HepG2 (cell line): ENCODE measurements around the gene FOXD4L1. TPM values are rescaled to one million over a fixed set of nuclear protein-coding genes. Genes with fewer than 3 reads are reported as not detected.
"Not testable (repeated sequence)": the region's sequence is repeated elsewhere in the genome, so short reads cannot be mapped to it uniquely, and the experiment has no call there.

ENCODE experiments used
- ATAC-seq: fragments of 200-7000 bp; cut with Tn5 transposase; 3 replicates; pipeline ENCODE4 v1.9.1; 2020; ENCODE audit warnings: mild to moderate bottlenecking, moderate library complexity
- BruUV-seq: library from RNA; stranded (reverse); fragments of 400-500 nt; replicated peaks from 2 replicates; lab custom pipeline; 2021; lab: Mats Ljungman, UMichigan
- CTCF ChIA-PET: fragments of 300-600 bp; formaldehyde crosslinking; extraction: SDS; loops from one replicate; lab custom pipeline; 2021; ENCODE audit warnings: low total read pairs, inconsistent platforms, low intra/inter-chr PET ratio; lab: Yijun Ruan, JAX
- POLR2A ChIA-PET: fragments of 350-600 bp; sonication (Branson Sonifier 250); formaldehyde crosslinking; loops from one replicate; lab custom pipeline; 2020; ENCODE audit warnings: antibody characterized with exemption, inconsistent platforms; lab: Yijun Ruan, JAX
- DNase-seq: peaks from one replicate; pipeline ENCODE4 v3.0.0-alpha.2; 2015; ENCODE audit warnings: low spot score
- FAIRE-seq: peaks from 3 replicates; lab custom pipeline; 2011; peaks lifted over from hg19 to GRCh38; lab: Jason Lieb, UNC
- H2AFZ ChIP-seq: one replicate; pipeline ENCODE4 v1.6.1; 2011; ENCODE audit warnings: low read length, inconsistent platforms
- H3K27ac ChIP-seq: fragments of 300-600 bp; 3 replicates; pipeline ENCODE4 v1.8.0; 2011; ENCODE audit warnings: mixed run types, mild to moderate bottlenecking, mixed read lengths, low read length, inconsistent platforms; ENCODE audit not compliant: insufficient read depth; ENCODE audit errors: extremely low read length
- H3K27me3 ChIP-seq, 2 experiments: fragments of 200-600 bp in 1 of 2; 2 replicates in 1 of 2; 3 replicates in 1 of 2; pipeline versions ENCODE4 v1.6.0 to v1.8.0; 2011; ENCODE audit warnings: low read length in 2 of 2, mild to moderate bottlenecking in 2 of 2, moderate library complexity in 2 of 2, inconsistent platforms in 1 of 2; ENCODE audit not compliant: insufficient read depth in 2 of 2, control insufficient read depth in 1 of 2
- H3K36me3 ChIP-seq, 2 experiments: fragments of 200-600 bp in 1 of 2; replicated peaks in 1 of 2; 2 replicates in 1 of 2; 3 replicates in 1 of 2; pipeline versions ENCODE4 v1.5.1 to v1.8.0; 2011; ENCODE audit warnings: low read length in 2 of 2, inconsistent platforms in 1 of 2; ENCODE audit not compliant: insufficient read depth in 2 of 2, control insufficient read depth in 1 of 2
- H3K4me1 ChIP-seq: 2 replicates; pipeline ENCODE4 v1.5.1; 2012; ENCODE audit warnings: low read length, inconsistent platforms; ENCODE audit not compliant: insufficient read depth
- H3K4me2 ChIP-seq: 2 replicates; pipeline ENCODE4 v1.6.0; 2011; ENCODE audit warnings: low read depth, low read length, inconsistent platforms
- H3K4me3 ChIP-seq, 3 experiments: fragments of 200-600 bp in 1 of 3; sonication (generic), shearing (Covaris generic) in 1 of 3; replicated peaks in 1 of 3; 2 replicates each; pipeline ENCODE4 v1.5.1; 2011 to 2016; ENCODE audit warnings: low read length in 3 of 3, inconsistent platforms in 2 of 3, low read depth in 2 of 3, mild to moderate bottlenecking in 2 of 3, control low read depth in 1 of 3, mixed read lengths in 1 of 3; ENCODE audit not compliant: insufficient read depth in 1 of 3
- H3K79me2 ChIP-seq: one replicate; pipeline ENCODE4 v1.6.1; 2011; ENCODE audit warnings: low read length, inconsistent platforms; ENCODE audit not compliant: insufficient read depth
- H3K9ac ChIP-seq: 2 replicates; pipeline ENCODE4 v1.6.0; 2011; ENCODE audit warnings: mild to moderate bottlenecking, low read depth, low read length, inconsistent platforms; ENCODE audit not compliant: insufficient read depth
- H3K9me3 ChIP-seq: 2 replicates; pipeline ENCODE4 v1.5.1; 2012; ENCODE audit warnings: mild to moderate bottlenecking, low read length
- H4K20me1 ChIP-seq: 2 replicates; pipeline ENCODE4 v1.6.0; 2011; ENCODE audit warnings: inconsistent platforms, mild to moderate bottlenecking, low read length, moderate library complexity; ENCODE audit not compliant: insufficient read depth
- WGBS: methylation state at CpG from one replicate; pipeline ENCODE4 v1.1.6; 2017; ENCODE audit warnings: low lambda C conversion rate; 5-methylcytosine and 5-hydroxymethylcytosine counted together
- in situ Hi-C: cut with HindIII; loops from 2 replicates; pipeline ENCODE4 v1.10.0; 2017; ENCODE audit warnings: low pct_unique_long_range_greater_than_20kb; ENCODE audit not compliant: extremely low pct_ligation_motif_present
- intact Hi-C: fragments of 100-400 bp; cut with micrococcal nuclease; formaldehyde crosslinking; loops from one replicate; pipeline ENCODE4 v1.10.0; 2022; ENCODE audit not compliant: unreplicated experiment
- polyA plus RNA-seq, 8 experiments: library from polyadenylated mRNA; depleted of rRNA in 3 of 8; stranded (reverse) in 7 of 8; unstranded in 1 of 8; fragments of >200 nt; fragmentation: Illumina TruSeq in 4 of 8; extraction: Trizol in 4 of 8; gene quantifications; 2 replicates each; pipeline versions ENCODE4 v1.2.1 to v1.2.3, GENCODE V29; 2011 to 2016; ENCODE audit warnings: low read depth in 4 of 8, missing spikeins in 1 of 8, mixed read lengths in 1 of 8; ENCODE audit not compliant: insufficient read depth in 1 of 8
- total RNA-seq, 5 experiments: library from RNA; depleted of rRNA; stranded (reverse); fragments of >200 nt; fragmentation: Illumina TruSeq; extraction: Trizol; gene quantifications; 2 replicates each; pipeline ENCODE4 v1.2.3, GENCODE V29; 2016; ENCODE audit warnings: low read depth in 1 of 5

Gene FOXD4L1
- total and polyA plus RNA-seq, 2 of the 13 experiments (the other 11 are each of a cell fraction or from before 2014, with no cell fraction given), result 0.18 to 0.29 TPM

DNA sequence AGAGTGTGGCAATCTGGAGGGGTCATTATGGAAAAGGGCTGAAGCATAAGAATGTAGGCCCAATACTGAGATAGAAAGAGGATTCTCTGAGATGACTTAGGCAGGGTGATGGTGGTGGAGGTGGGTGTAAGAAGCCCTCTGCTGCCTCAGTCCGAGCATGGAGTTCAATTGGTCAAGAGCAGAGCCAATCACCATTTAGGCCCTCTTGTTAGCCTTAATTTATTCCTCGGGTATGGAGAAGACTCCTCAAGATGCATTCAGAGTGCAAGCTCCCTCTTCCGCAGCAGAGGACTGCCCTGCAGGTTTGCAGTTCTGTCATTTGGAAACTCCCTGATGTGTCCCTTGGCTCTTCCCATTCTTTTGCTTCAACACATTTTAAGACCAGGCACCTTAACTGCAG lies 17.5 kb downstream of the FOXD4L1 start:
- FAIRE-seq, H3K4me3 ChIP-seq: not testable (repeated sequence)

DNA sequence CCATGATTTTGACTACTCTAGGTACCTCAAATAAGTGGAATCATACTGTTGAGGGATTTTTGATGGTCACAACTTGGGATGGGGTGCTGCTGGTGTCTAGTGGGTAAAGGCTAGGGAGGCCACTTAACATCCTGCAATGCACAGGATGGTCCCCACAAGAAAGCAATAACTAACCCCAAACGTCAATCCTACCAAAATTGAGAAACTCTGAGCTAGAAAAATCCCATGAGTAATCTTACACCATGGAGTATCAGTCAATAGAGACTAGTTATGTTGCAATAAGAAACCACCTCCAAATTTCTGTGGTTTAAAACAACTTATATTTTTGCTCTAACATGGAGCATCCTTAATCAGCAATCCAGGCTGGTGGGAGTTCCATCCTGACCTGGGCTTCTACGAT lies 18.6 kb downstream of the FOXD4L1 start:
- H3K4me1 ChIP-seq, BruUV-seq, H3K27ac ChIP-seq, POLR2A ChIA-PET, H3K4me2 ChIP-seq, CTCF ChIA-PET, H3K36me3 ChIP-seq, H3K9ac ChIP-seq, H3K9me3 ChIP-seq, H3K27me3 ChIP-seq, intact Hi-C loops, ATAC-seq, H2AFZ ChIP-seq, H3K79me2 ChIP-seq, H4K20me1 ChIP-seq, in situ Hi-C loops, H3K4me3 ChIP-seq, DNase-seq, FAIRE-seq: not testable (repeated sequence)
- 0% methylated on average over 1 of the region's 2 CpGs for WGBS

More for the DNA sequence above, 17.5 kb downstream of the FOXD4L1 start:
- H2AFZ ChIP-seq, POLR2A ChIA-PET, in situ Hi-C loops, ATAC-seq, H3K9ac ChIP-seq, H4K20me1 ChIP-seq, H3K9me3 ChIP-seq, DNase-seq, CTCF ChIA-PET, H3K79me2 ChIP-seq, BruUV-seq, H3K4me2 ChIP-seq, intact Hi-C loops, H3K36me3 ChIP-seq, H3K4me1 ChIP-seq, H3K27ac ChIP-seq, H3K27me3 ChIP-seq: not testable (repeated sequence)
- 24% methylated on average over 3 of the region's 3 CpGs for WGBS

DNA sequence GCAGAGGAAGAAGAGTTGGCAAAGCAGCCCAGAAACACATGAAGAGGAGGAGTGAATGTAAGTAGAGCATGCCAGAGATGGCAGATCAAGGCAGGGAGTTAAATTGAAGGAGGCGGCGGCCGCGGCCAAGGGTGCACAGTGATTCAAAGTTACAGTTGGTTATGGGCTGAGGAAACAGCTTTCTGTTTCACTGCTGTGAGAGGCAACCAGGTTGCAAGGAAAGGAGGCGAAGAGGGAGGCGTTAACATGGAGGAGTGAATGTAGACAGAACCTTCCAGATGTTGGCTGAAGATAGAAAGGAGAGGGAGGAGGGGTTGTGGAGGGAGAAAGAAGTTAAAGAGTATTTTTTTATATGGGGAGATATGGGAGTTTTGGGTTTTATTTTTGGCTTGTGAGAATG lies 22.4 kb downstream of the FOXD4L1 start:
- FAIRE-seq, H3K4me3 ChIP-seq, H2AFZ ChIP-seq, CTCF ChIA-PET, ATAC-seq, H3K4me2 ChIP-seq, intact Hi-C loops, H3K36me3 ChIP-seq, POLR2A ChIA-PET, DNase-seq, H3K27ac ChIP-seq, in situ Hi-C loops, H3K79me2 ChIP-seq, BruUV-seq, H3K9me3 ChIP-seq, H3K4me1 ChIP-seq, H3K9ac ChIP-seq, H3K27me3 ChIP-seq, H4K20me1 ChIP-seq: not testable (repeated sequence)
- 27% methylated on average over 6 of the region's 6 CpGs for WGBS

DNA sequence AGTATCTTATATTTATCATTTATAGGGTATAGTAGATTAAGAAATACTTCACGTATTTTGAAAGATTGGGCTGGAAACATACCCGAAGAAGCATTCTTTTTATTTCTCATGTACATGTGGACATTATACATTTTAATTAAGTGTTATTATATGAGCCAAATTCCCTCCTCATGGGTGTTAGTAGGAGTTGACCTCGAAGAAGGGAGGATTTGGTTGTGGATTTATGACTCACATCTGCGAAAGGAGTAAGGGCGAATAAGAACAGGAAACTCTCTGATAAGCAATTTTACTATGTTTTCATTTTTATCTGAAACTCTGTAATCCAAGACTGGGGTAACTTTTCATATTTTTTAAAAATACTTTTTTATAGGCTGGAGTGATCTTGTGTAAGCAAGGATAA lies 23.0 kb downstream of the FOXD4L1 start:
- CTCF ChIA-PET, result not testable (repeated sequence)

More for the DNA sequence above, 23.0 kb downstream of the FOXD4L1 start:
- H3K4me3 ChIP-seq, H3K79me2 ChIP-seq, H3K4me1 ChIP-seq, BruUV-seq, intact Hi-C loops, H3K9ac ChIP-seq, ATAC-seq, H2AFZ ChIP-seq, H3K36me3 ChIP-seq, H4K20me1 ChIP-seq, in situ Hi-C loops, H3K9me3 ChIP-seq, H3K4me2 ChIP-seq, DNase-seq, H3K27me3 ChIP-seq, POLR2A ChIA-PET, FAIRE-seq, H3K27ac ChIP-seq: not testable (repeated sequence)
- WGBS, result 44% methylated on average over 5 of the region's 5 CpGs
